ENCODE data around the gene CDC42EP4. TPM values are rescaled to one million over a fixed set of nuclear protein-coding genes. Genes with fewer than 3 reads are reported as not detected.

The CDC42EP4 gene
- total and polyA plus RNA-seq, 10 of the 15 experiments (the other 5 are each of a cell fraction or from before 2014, with no cell fraction given): 0.05 to 7.1 (median 2.7) TPM

GRCh38 chr17:73343168-73343634 is 31.4 kb upstream of the CDC42EP4 start (continued):
- TF ChIP-seq, protein P1, sequence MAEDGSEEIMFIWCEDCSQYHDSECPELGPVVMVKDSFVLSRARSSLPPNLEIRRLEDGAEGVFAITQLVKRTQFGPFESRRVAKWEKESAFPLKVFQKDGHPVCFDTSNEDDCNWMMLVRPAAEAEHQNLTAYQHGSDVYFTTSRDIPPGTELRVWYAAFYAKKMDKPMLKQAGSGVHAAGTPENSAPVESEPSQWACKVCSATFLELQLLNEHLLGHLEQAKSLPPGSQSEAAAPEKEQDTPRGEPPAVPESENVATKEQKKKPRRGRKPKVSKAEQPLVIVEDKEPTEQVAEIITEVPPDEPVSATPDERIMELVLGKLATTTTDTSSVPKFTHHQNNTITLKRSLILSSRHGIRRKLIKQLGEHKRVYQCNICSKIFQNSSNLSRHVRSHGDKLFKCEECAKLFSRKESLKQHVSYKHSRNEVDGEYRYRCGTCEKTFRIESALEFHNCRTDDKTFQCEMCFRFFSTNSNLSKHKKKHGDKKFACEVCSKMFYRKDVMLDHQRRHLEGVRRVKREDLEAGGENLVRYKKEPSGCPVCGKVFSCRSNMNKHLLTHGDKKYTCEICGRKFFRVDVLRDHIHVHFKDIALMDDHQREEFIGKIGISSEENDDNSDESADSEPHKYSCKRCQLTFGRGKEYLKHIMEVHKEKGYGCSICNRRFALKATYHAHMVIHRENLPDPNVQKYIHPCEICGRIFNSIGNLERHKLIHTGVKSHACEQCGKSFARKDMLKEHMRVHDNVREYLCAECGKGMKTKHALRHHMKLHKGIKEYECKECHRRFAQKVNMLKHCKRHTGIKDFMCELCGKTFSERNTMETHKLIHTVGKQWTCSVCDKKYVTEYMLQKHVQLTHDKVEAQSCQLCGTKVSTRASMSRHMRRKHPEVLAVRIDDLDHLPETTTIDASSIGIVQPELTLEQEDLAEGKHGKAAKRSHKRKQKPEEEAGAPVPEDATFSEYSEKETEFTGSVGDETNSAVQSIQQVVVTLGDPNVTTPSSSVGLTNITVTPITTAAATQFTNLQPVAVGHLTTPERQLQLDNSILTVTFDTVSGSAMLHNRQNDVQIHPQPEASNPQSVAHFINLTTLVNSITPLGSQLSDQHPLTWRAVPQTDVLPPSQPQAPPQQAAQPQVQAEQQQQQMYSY (CRISPR knock-in tag; IDR thresholded peaks at IDR 0.05): no peak
- TF ChIP-seq CBFB (IDR thresholded peaks at IDR 0.05; ENCODE audit: low read depth) (no peak), CREM (IDR thresholded peaks at IDR 0.05; ENCODE audit: low read depth) (no peak), ELK1 (IDR thresholded peaks at IDR 0.05; ENCODE audit: low read depth, low read length) (no peak)
- TF ChIP-seq, protein P2, sequence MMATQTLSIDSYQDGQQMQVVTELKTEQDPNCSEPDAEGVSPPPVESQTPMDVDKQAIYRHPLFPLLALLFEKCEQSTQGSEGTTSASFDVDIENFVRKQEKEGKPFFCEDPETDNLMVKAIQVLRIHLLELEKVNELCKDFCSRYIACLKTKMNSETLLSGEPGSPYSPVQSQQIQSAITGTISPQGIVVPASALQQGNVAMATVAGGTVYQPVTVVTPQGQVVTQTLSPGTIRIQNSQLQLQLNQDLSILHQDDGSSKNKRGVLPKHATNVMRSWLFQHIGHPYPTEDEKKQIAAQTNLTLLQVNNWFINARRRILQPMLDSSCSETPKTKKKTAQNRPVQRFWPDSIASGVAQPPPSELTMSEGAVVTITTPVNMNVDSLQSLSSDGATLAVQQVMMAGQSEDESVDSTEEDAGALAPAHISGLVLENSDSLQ (IDR thresholded peaks at IDR 0.05): no peak

Data from GM12878 (cell line).